Testis (tissue), 2 donors: Measurements from ENCODE around the gene HCFC2.

ENCODE experiments used
- POLR2A ChIP-seq: fragments of 450-650 bp; IDR thresholded peaks from one replicate; pipeline ENCODE4 v1.6.1; 2017; ENCODE audit warnings: antibody characterized with exemption, mild to moderate bottlenecking, moderate library complexity
- TF ChIP-seq, protein P1 (sequence below), 3 experiments: fragments of 450-650 bp in 2 of 3; fragments of 200-600 bp in 1 of 3; sonication (generic) in 1 of 3; IDR thresholded peaks; one replicate each; pipeline ENCODE4 v1.5.1; 2016 to 2019; ENCODE audit warnings: antibody characterized with exemption in 3 of 3, mild to moderate bottlenecking in 2 of 3, moderate library complexity in 1 of 3

DNA sequence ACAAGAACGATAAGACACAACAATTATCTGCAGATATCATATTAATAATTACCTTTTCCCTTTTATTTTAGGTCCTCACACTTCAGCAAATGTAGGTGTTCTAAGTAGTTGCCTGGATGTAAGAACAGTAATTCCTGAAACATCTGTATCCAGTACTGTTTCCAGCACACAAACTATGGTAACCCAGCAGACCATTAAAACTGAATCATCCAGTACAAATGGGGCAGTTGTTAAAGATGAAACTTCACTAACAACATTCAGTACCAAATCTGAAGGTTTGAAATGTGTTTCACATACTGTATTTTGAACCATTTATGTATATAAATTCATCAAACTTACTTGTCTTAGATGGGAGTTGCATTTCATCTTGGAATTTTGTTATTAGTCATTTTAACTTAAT lies 31.0 kb downstream of the HCFC2 start:
- TF ChIP-seq, protein P1, sequence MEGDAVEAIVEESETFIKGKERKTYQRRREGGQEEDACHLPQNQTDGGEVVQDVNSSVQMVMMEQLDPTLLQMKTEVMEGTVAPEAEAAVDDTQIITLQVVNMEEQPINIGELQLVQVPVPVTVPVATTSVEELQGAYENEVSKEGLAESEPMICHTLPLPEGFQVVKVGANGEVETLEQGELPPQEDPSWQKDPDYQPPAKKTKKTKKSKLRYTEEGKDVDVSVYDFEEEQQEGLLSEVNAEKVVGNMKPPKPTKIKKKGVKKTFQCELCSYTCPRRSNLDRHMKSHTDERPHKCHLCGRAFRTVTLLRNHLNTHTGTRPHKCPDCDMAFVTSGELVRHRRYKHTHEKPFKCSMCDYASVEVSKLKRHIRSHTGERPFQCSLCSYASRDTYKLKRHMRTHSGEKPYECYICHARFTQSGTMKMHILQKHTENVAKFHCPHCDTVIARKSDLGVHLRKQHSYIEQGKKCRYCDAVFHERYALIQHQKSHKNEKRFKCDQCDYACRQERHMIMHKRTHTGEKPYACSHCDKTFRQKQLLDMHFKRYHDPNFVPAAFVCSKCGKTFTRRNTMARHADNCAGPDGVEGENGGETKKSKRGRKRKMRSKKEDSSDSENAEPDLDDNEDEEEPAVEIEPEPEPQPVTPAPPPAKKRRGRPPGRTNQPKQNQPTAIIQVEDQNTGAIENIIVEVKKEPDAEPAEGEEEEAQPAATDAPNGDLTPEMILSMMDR (IDR thresholded peaks at IDR 0.05), result no peak
- TF ChIP-seq POLR2A, result no peak
